ENCODE results near the gene CAMSAP1. TPM values are rescaled to one million over a fixed set of nuclear protein-coding genes. Genes with fewer than 3 reads are reported as not detected.

Gene CAMSAP1
- total and polyA plus RNA-seq, 10 of the 15 experiments (the other 5 are each of a cell fraction or from before 2014, with no cell fraction given): 1.4 to 24.7 (median 8.0) TPM

DNA sequence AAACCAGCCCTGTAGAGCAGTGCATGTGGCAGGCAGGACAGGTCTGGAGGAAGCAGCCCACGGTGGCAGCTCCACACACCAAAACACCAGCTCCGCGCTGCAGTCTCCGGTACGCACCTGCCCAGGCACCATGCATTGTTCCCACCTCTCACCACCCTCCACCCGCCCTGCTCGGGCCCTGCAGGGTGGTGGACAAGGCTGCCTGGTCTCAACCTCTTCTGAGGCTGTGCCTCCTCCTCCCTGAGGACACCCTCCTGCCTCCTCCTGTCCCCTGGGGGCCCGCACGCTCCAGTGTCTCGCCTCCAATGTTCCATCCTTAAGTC, 109.1 kb downstream of the CAMSAP1 start:
- 47% methylated on average over 10 of the region's 10 CpGs for WGBS (ENCODE audit: insufficient coverage, insufficient replicate concordance, low lambda C conversion rate, missing lambda C conversion rate)
- H4K20me1 ChIP-seq (ENCODE audit: control insufficient read depth, insufficient read depth): no peaks in the 10 kb centered on the region
- TF ChIP-seq, protein P1, sequence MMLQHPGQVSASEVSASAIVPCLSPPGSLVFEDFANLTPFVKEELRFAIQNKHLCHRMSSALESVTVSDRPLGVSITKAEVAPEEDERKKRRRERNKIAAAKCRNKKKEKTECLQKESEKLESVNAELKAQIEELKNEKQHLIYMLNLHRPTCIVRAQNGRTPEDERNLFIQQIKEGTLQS (IDR thresholded peaks at IDR 0.05; ENCODE audit: borderline replicate concordance, extremely low read depth, low read depth, low read length): no peak
- SMC1A ChIA-PET (ENCODE audit: uncharacterized antibody, unreplicated experiment): no interaction called here
- H3K4me2 ChIP-seq (ENCODE audit: control insufficient read depth, insufficient read depth): no peak overlapping the region
- H2AFZ ChIP-seq (ENCODE audit: control insufficient read depth, low read depth, low read length): no peak overlapping the region
- in situ Hi-C loops (cut with MboI): no loop called here
- H3K4me3 ChIP-seq: no peak overlapping the region
- no peaks in the 10 kb centered on the region for H3K36me3 ChIP-seq (ENCODE audit: control insufficient read depth in 2 of 2, insufficient read depth in 2 of 2, low read length in 1 of 2)
- no peak overlapping the region for H3K27ac ChIP-seq (ENCODE audit: control insufficient read depth, insufficient read depth)
- no peaks in the 10 kb centered on the region for H3K79me2 ChIP-seq (ENCODE audit: control insufficient read depth, insufficient read depth, low read length)
- CTCF ChIA-PET: no interaction called here
- no TSS peak for BruUV-seq (replicated peaks)
- POLR2A ChIA-PET: no interaction called here
- intact Hi-C loops (cut with micrococcal nuclease; ENCODE audit: unreplicated experiment): no loop called here
- ATAC-seq: no peak
- no peak for FAIRE-seq
- no peaks in the 10 kb centered on the region for H3K9me3 ChIP-seq (replicated peaks; ENCODE audit: control insufficient read depth, insufficient read depth, low read length)
- RAD21 ChIA-PET (ENCODE audit: unreplicated experiment): no interaction called here
- H3K4me1 ChIP-seq (ENCODE audit: control insufficient read depth, insufficient read depth, low read length): no peaks in the 10 kb centered on the region
- H3K27me3 ChIP-seq (replicated peaks in 1 of 2; ENCODE audit: control insufficient read depth in 2 of 2, insufficient read depth in 2 of 2, low read length in 1 of 2): no peaks in the 10 kb centered on the region
- DNase-seq (ENCODE audit: low read depth, low spot score): no peak
- H3K9ac ChIP-seq (ENCODE audit: control insufficient read depth, insufficient read depth, low read length): no peak overlapping the region

DNA sequence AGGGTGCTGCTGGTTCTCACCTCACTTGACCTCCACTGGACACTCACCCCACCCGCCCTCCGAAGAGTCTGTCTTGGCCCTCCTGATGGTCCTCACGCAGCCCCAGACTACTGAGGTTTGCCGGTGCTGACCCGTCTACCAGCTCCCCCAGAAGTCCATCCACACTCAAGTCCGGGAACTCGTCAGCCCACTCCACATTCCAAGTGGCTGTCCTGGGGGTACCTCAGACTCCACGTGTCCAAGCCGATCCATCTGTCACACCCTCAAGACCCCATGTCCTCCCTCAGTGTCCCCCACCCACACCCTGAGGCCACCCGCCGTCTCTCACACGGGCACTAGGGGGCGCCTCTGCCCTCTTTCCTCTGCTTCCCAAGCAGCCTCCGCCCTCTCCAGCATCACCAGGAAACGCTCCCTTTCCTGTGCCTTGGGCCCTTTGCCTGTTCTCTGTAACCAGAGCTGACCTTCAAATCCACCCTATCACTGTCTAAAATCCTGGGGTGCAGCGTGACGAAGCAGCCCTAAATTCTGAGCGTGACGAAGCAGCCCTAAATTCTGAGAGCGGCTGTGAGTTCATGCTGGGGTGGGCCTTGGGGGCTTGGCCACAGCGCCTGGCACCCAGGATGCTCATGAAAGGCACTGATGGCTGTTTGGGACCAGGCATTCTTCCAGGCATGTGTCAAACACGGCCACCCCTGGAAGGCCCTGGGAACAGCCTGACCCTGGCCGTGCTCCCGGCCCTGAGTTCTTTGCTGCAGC, 109.7 kb downstream of the CAMSAP1 start:
- Histone ChIP-seq H4K20me1 (ENCODE audit: control insufficient read depth, insufficient read depth) (no peaks in the 10 kb centered on the region), H3K9ac (ENCODE audit: control insufficient read depth, insufficient read depth, low read length) (no peak overlapping the region), H3K4me1 (ENCODE audit: control insufficient read depth, insufficient read depth, low read length) (no peaks in the 10 kb centered on the region), H3K27me3 (replicated peaks in 1 of 2; ENCODE audit: control insufficient read depth in 2 of 2, insufficient read depth in 2 of 2, low read length in 1 of 2) (no peaks in the 10 kb centered on the region), H3K36me3 (ENCODE audit: control insufficient read depth in 2 of 2, insufficient read depth in 2 of 2, low read length in 1 of 2) (no peaks in the 10 kb centered on the region), H3K27ac (ENCODE audit: control insufficient read depth, insufficient read depth) (no peak overlapping the region), H3K9me3 (replicated peaks; ENCODE audit: control insufficient read depth, insufficient read depth, low read length) (no peaks in the 10 kb centered on the region), H2AFZ (ENCODE audit: control insufficient read depth, low read depth, low read length) (no peak overlapping the region), H3K4me3 (no peak overlapping the region), H3K79me2 (ENCODE audit: control insufficient read depth, insufficient read depth, low read length) (no peaks in the 10 kb centered on the region), H3K4me2 (ENCODE audit: control insufficient read depth, insufficient read depth) (no peak overlapping the region)
- ATAC-seq (peak; percentile 66; the same call in 2 of the 3 replicates), DNase-seq (ENCODE audit: low read depth, low spot score) (no peak), FAIRE-seq (no peak)
- WGBS (ENCODE audit: insufficient coverage, insufficient replicate concordance, low lambda C conversion rate, missing lambda C conversion rate): 40% methylated on average over 24 of the region's 24 CpGs
- no TSS peak for BruUV-seq (replicated peaks)
- ChIA-PET CTCF (interaction anchor here (1.0 kb wide), 2 partner anchors 57 to 163 kb away, joined by 3 read pairs; no protein-coding TSS in a partner anchor), POLR2A (no interaction called here), RAD21 (ENCODE audit: unreplicated experiment) (no interaction called here), SMC1A (ENCODE audit: uncharacterized antibody, unreplicated experiment) (no interaction called here)
- intact Hi-C loops (cut with micrococcal nuclease; ENCODE audit: unreplicated experiment): no loop called here
- in situ Hi-C loops (cut with MboI): no loop called here
- no peak for TF ChIP-seq TCF12 (IDR thresholded peaks at IDR 0.05; ENCODE audit: low read depth, low read length)
- TF ChIP-seq, protein P2, sequence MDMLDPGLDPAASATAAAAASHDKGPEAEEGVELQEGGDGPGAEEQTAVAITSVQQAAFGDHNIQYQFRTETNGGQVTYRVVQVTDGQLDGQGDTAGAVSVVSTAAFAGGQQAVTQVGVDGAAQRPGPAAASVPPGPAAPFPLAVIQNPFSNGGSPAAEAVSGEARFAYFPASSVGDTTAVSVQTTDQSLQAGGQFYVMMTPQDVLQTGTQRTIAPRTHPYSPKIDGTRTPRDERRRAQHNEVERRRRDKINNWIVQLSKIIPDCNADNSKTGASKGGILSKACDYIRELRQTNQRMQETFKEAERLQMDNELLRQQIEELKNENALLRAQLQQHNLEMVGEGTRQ (IDR thresholded peaks at IDR 0.05; ENCODE audit: borderline replicate concordance, low read depth, low read length): no peak
- TF ChIP-seq SMC3 (IDR thresholded peaks at IDR 0.05; ENCODE audit: borderline replicate concordance, low read length): no peak
- TF ChIP-seq STAT1 (conservative IDR thresholded peaks at IDR 0.05): no peak
- TF ChIP-seq KLF5 (IDR thresholded peaks at IDR 0.05; ENCODE audit: partially characterized antibody): no peak
- TF ChIP-seq MTA3 (IDR thresholded peaks at IDR 0.05; ENCODE audit: borderline replicate concordance, low read length): no peak
- no peak for TF ChIP-seq HDGF (IDR thresholded peaks at IDR 0.05)
- no peak for TF ChIP-seq FOS (IDR thresholded peaks at IDR 0.05; ENCODE audit: borderline replicate concordance, extremely low read depth, insufficient read length)
- TF ChIP-seq, protein P3, sequence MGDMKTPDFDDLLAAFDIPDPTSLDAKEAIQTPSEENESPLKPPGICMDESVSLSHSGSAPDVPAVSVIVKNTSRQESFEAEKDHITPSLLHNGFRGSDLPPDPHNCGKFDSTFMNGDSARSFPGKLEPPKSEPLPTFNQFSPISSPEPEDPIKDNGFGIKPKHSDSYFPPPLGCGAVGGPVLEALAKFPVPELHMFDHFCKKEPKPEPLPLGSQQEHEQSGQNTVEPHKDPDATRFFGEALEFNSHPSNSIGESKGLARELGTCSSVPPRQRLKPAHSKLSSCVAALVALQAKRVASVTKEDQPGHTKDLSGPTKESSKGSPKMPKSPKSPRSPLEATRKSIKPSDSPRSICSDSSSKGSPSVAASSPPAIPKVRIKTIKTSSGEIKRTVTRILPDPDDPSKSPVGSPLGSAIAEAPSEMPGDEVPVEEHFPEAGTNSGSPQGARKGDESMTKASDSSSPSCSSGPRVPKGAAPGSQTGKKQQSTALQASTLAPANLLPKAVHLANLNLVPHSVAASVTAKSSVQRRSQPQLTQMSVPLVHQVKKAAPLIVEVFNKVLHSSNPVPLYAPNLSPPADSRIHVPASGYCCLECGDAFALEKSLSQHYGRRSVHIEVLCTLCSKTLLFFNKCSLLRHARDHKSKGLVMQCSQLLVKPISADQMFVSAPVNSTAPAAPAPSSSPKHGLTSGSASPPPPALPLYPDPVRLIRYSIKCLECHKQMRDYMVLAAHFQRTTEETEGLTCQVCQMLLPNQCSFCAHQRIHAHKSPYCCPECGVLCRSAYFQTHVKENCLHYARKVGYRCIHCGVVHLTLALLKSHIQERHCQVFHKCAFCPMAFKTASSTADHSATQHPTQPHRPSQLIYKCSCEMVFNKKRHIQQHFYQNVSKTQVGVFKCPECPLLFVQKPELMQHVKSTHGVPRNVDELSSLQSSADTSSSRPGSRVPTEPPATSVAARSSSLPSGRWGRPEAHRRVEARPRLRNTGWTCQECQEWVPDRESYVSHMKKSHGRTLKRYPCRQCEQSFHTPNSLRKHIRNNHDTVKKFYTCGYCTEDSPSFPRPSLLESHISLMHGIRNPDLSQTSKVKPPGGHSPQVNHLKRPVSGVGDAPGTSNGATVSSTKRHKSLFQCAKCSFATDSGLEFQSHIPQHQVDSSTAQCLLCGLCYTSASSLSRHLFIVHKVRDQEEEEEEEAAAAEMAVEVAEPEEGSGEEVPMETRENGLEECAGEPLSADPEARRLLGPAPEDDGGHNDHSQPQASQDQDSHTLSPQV (IDR thresholded peaks at IDR 0.05): no peak
